Pancreas (tissue), 10 donors: ENCODE results near the gene SLC66A3. TPM values are rescaled to one million over a fixed set of nuclear protein-coding genes. Genes with fewer than 3 reads are reported as not detected.

ENCODE experiments used
- ATAC-seq, 4 donors: fragments of 200-7000 bp; cut with Tn5 transposase; one replicate each; pipeline versions ENCODE4 v1.8.0 to v1.9.1; 2020; ENCODE audit warnings: mild to moderate bottlenecking in 4 of 4, moderate library complexity in 4 of 4
- DNase-seq, 6 donors: peaks; one replicate each; pipeline ENCODE4 v3.0.0-alpha.2; 2020
- FAIRE-seq: peaks from 2 replicates; lab custom pipeline; 2012; peaks lifted over from hg19 to GRCh38; lab: Jason Lieb, UNC
- H3K27ac ChIP-seq, 4 donors: fragments of 200-600 bp; sonication (generic); 1 replicate in 3 of 4; 2 replicates in 1 of 4; pipeline versions ENCODE4 v1.5.0 to v1.8.0; 2020
- H3K27me3 ChIP-seq, 4 donors: fragments of 200-600 bp; one replicate each; pipeline ENCODE4 v1.8.0; 2021
- H3K36me3 ChIP-seq, 3 donors: fragments of 200-600 bp; sonication (generic) in 1 of 3; one replicate each; pipeline versions ENCODE4 v1.5.0 to v1.8.0; 2020 to 2021
- H3K4me1 ChIP-seq, 3 donors: fragments of 200-600 bp; one replicate each; pipeline ENCODE4 v1.8.0; 2021
- H3K4me3 ChIP-seq, 4 donors: fragments of 200-600 bp; sonication (generic) in 2 of 4; one replicate each; pipeline versions ENCODE4 v1.5.0 to v1.8.0; 2020 to 2021
- H3K9me3 ChIP-seq, 4 donors: fragments of 200-600 bp; one replicate each; pipeline ENCODE4 v1.8.0; 2021
- CTCF ChIP-seq, 4 donors: fragments of 200-600 bp; sonication (generic) in 3 of 4; IDR thresholded peaks; one replicate each; pipeline versions ENCODE4 v1.5.0 to v1.8.0; 2021; ENCODE audit warnings: antibody characterized with exemption in 4 of 4
- WGBS, 2 donors: extraction: QIAGEN DNeasy Blood & Tissue Kit; methylation state at CpG; one replicate each; pipeline ENCODE4 v1.1.7; 2013; 5-methylcytosine and 5-hydroxymethylcytosine counted together
- intact Hi-C, 3 donors: fragments of 100-400 bp; cut with DNase I; formaldehyde crosslinking; loops; one replicate each; pipeline versions ENCODE4 v1.11.1 to v1.14.2; 2022
- polyA plus RNA-seq, 2 donors: library from polyadenylated mRNA; stranded (reverse); fragments of 200-250 nt; gene quantifications; one replicate each; pipeline ENCODE4 v1.2.3, GENCODE V29; 2013
- total RNA-seq, 6 donors: library from RNA; stranded (reverse); fragmentation: NEBNext Ultra II Directional in 4 of 6; extraction: Animal tissue kit (Norgen Biotek cat#: 25700) in 4 of 6; gene quantifications; one replicate each; pipeline versions ENCODE4 v1.2.1 to v1.2.4, GENCODE V29; 2021 to 2023
- donor health status: healthy with polysubstance abuse.
- donor health status: DM: no; HTN: no; CAD: no; lungs with moderate emphysema.
- donor health status: DM: no; HTN: no; CAD: no.
- donor health status: control.
- donor health status: control.
- donor health status: Bipolar disorder and iron deficiency.
- donor health status: DM: yes; HTN: yes; CAD: no.
- donor health status: DM: no; HTN: no; CAD: no.
- donor health status: DM: no; HTN: no; CAD: no.
- donor health status: DM: yes; HTN: yes; CAD: no.

SLC66A3 gene
- total and polyA plus RNA-seq, 8 donors, result 11.1 to 26.5 (median 18.3) TPM

GRCh38 chr2:11212645-11213044 is 57.4 kb downstream of the SLC66A3 start:
- Histone ChIP-seq H3K27ac (no peak overlapping the region), H3K9me3 (no peaks in the 10 kb centered on the region), H3K4me3 (no peak overlapping the region), H3K27me3 (no peaks in the 10 kb centered on the region), H3K4me1 (no peaks in the 10 kb centered on the region), H3K36me3 (peaks cover 0 to 6% (median 0%) of the 10 kb centered on the region in 3 donors)
- no peak for TF ChIP-seq CTCF (IDR thresholded peaks at IDR 0.05)
- ATAC-seq, result no peak
- intact Hi-C loops, result no loop called here
- FAIRE-seq, result no peak
- no peak for DNase-seq

- H3K27me3 ChIP-seq, result no peaks in the 10 kb centered on the region
- no peak for ATAC-seq
- H3K4me1 ChIP-seq, result no peaks in the 10 kb centered on the region
- H3K36me3 ChIP-seq, result peaks cover 0 to 6% (median 0%) of the 10 kb centered on the region in 3 donors
- FAIRE-seq, result no peak
- H3K9me3 ChIP-seq, result no peaks in the 10 kb centered on the region
- no peak for TF ChIP-seq CTCF (IDR thresholded peaks at IDR 0.05)
- H3K27ac ChIP-seq, result no peak overlapping the region
- H3K4me3 ChIP-seq, result no peak overlapping the region
- WGBS, 2 donors, result 90 to 92% methylated on average over 5 of the region's 5 CpGs
- intact Hi-C loops, result no loop called here
- no peak for DNase-seq
These were observed 57.9 kb downstream of the SLC66A3 start for GRCh38 chr2:11213090-11213638.

- WGBS, 2 donors, result 91 to 93% methylated on average over 1 of the region's 1 CpG
- Histone ChIP-seq H3K36me3 (peaks cover 0 to 2% (median 0%) of the 10 kb centered on the region in 3 donors), H3K4me3 (no peak overlapping the region), H3K4me1 (no peaks in the 10 kb centered on the region), H3K9me3 (no peaks in the 10 kb centered on the region), H3K27me3 (no peaks in the 10 kb centered on the region), H3K27ac (no peak overlapping the region)
- FAIRE-seq (no peak), ATAC-seq (no peak), DNase-seq (no peak)
- intact Hi-C loops, result no loop called here
- no peak for TF ChIP-seq CTCF (IDR thresholded peaks at IDR 0.05)
These were observed 58.7 kb downstream of the SLC66A3 start for GRCh38 chr2:11213975-11214374.

GRCh38 chr2:11214770-11215169 is 59.5 kb downstream of the SLC66A3 start:
- Histone ChIP-seq H3K9me3 (no peaks in the 10 kb centered on the region), H3K27me3 (no peaks in the 10 kb centered on the region), H3K4me3 (no peak overlapping the region), H3K36me3 (no peaks in the 10 kb centered on the region), H3K4me1 (no peaks in the 10 kb centered on the region), H3K27ac (no peak overlapping the region)
- no peak for TF ChIP-seq CTCF (IDR thresholded peaks at IDR 0.05)
- 64 to 76% methylated on average over 4 of the region's 4 CpGs for WGBS, 2 donors
- ATAC-seq (no peak), FAIRE-seq (no peak), DNase-seq (no peak)
- intact Hi-C loops, result no loop called here

GRCh38 chr2:11215407-11215806 is 60.1 kb downstream of the SLC66A3 start:
- 91 to 93% methylated on average over 3 of the region's 3 CpGs for WGBS, 2 donors
- peaks cover 0 to 1% (median 0%) of the 10 kb centered on the region in 3 donors for H3K36me3 ChIP-seq
- no peaks in the 10 kb centered on the region for H3K27me3 ChIP-seq

More at GRCh38 chr2:11215407-11215806, 60.1 kb downstream of the SLC66A3 start:
- H3K9me3 ChIP-seq, result no peaks in the 10 kb centered on the region
- no peak for FAIRE-seq
- intact Hi-C loops, result no loop called here
- no peaks in the 10 kb centered on the region for H3K4me1 ChIP-seq
- no peak for DNase-seq
- no peak for ATAC-seq
- TF ChIP-seq CTCF (IDR thresholded peaks at IDR 0.05), result no peak
- H3K27ac ChIP-seq, result no peak overlapping the region
- H3K4me3 ChIP-seq, result no peak overlapping the region
